K562 treated with DMSO at 1 percent for 12 hours (cell line): ENCODE data around the gene SERPINB11. TPM values are rescaled to one million over a fixed set of nuclear protein-coding genes. Genes with fewer than 3 reads are reported as not detected.

Experiments
- total RNA-seq: library from RNA; unstranded; fragments of 300-600 nt; gene quantifications from 2 replicates; pipeline ENCODE4 v1.2.3, GENCODE V29; 2022; ENCODE audit not compliant: insufficient read depth

Gene SERPINB11, protein sequence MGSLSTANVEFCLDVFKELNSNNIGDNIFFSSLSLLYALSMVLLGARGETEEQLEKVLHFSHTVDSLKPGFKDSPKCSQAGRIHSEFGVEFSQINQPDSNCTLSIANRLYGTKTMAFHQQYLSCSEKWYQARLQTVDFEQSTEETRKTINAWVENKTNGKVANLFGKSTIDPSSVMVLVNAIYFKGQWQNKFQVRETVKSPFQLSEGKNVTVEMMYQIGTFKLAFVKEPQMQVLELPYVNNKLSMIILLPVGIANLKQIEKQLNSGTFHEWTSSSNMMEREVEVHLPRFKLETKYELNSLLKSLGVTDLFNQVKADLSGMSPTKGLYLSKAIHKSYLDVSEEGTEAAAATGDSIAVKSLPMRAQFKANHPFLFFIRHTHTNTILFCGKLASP
- total RNA-seq = not detected in 2 replicates

DNA sequence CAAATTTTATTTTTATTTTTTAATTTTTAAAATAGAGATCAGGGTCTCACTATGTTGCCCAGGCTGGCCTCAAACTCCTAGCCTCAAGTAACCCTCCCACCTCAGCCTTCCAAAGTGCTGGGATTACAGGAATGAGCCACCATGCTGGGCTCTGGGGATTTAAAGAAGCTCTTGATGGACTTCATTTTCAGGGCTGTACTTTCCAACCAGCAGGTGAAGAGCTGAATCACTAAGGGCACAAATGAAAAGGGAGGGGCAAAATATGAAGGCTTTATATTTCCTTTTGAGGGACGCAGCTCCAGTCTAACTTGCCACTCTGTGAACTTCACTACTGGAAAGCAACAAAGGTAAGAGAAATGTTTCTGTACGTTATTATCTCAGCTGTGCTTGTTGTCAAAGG is at the start of gene SERPINB11:
Gene SERPINB11 (plus strand): TSS at position 301 of the 400 bp plus-strand sequence. CDS start 7,234 bp downstream, outside the sequence.

DNA sequence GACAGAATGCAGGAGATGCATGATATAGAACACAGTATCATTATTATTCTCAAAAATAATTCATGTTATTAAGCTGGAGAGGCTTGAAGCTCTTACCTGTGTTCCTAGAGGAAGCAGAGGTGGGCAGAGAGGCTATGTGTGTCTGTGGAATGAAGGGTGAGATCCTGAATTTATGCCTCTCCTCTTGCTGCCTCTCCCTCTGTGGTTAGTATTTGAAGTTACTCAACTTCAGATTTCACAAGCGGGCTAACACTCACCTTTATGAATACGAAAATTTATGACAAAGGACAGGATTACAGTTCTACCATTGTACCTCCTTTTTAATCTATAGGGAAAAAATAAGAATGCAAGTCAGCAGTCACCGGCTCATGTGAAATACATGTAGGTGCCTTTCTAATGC is 41.0 kb upstream of the SERPINB11 start, which contains the start of gene SERPINB3:
Gene SERPINB3 (minus strand): TSS at position 144 of the 400 bp plus-strand sequence. CDS start 677 bp downstream, outside the sequence.

Other genes with a start within 250 kb of the SERPINB11 start
- gene SERPINB5, start 226.0 kb upstream of the SERPINB11 start, total RNA-seq = 1.0 TPM in 1 of 2 replicates, not detected in the other
- gene SERPINB12, start 160.6 kb upstream of the SERPINB11 start, total RNA-seq = not detected in 2 replicates
- not detected in 2 replicates for gene SERPINB13, start 115.6 kb upstream of the SERPINB11 start, total RNA-seq
- gene SERPINB4, start 58.7 kb upstream of the SERPINB11 start, total RNA-seq = not detected in 2 replicates
- not detected in 2 replicates for gene SERPINB3, start 41.1 kb upstream of the SERPINB11 start, total RNA-seq
- not detected in 2 replicates for gene SERPINB7, start 72.5 kb downstream of the SERPINB11 start, total RNA-seq
- gene SERPINB2, start 184.7 kb downstream of the SERPINB11 start, total RNA-seq = not detected in 2 replicates
- not detected in 2 replicates for gene SERPINB10, start 205.0 kb downstream of the SERPINB11 start, total RNA-seq
- gene HMSD, start 246.3 kb downstream of the SERPINB11 start, total RNA-seq = not detected in 2 replicates